ENCODE data around the gene PLPP4. TPM values are rescaled to one million over a fixed set of nuclear protein-coding genes. Genes with fewer than 3 reads are reported as not detected.

PLPP4 gene
- total RNA-seq, 1 experiment from 2014 or later: not detected

GRCh38 chr10:120511165-120511564, 54.1 kb downstream of the PLPP4 start:
- H3K4me3 ChIP-seq (replicated peaks in 1 of 2; ENCODE audit: low read depth in 1 of 2, low read length in 2 of 2): no peak overlapping the region
- ChIA-PET CTCF (no interaction called here), RAD21 (ENCODE audit: low non-redundant PET in 1 of 2, low total read pairs in 2 of 2, uncharacterized antibody in 2 of 2, unreplicated experiment in 2 of 2) (no interaction called here), POLR2A (no interaction called here)
- no peak overlapping the region for H3K27ac ChIP-seq (ENCODE audit: low read depth, low read length)
- no peaks in the 10 kb centered on the region for H3K9me2 ChIP-seq (ENCODE audit: insufficient read depth)
- ATAC-seq: no peak; the same call in 1 of the 2 replicates
- no peak overlapping the region for H3K9ac ChIP-seq (ENCODE audit: low read length)
- H3K9me3 ChIP-seq (ENCODE audit: control insufficient read depth in 1 of 2, insufficient read depth in 1 of 2, low read depth in 1 of 2, low read length in 2 of 2): no peaks in the 10 kb centered on the region
- H2AFZ ChIP-seq (ENCODE audit: low read depth, low read length, poor library complexity, severe bottlenecking): no peak overlapping the region
- BruUV-seq (replicated peaks): no TSS peak
- H3K79me2 ChIP-seq (ENCODE audit: insufficient read depth, low read length): no peaks in the 10 kb centered on the region
- no peak for TF ChIP-seq EZH2 (IDR thresholded peaks at IDR 0.05)
- TF ChIP-seq ELF1 (IDR thresholded peaks at IDR 0.05; ENCODE audit: borderline replicate concordance, low read depth): no peak
- no peak for TF ChIP-seq SRF (IDR thresholded peaks at IDR 0.05; ENCODE audit: low read depth)
- TF ChIP-seq, protein P1, sequence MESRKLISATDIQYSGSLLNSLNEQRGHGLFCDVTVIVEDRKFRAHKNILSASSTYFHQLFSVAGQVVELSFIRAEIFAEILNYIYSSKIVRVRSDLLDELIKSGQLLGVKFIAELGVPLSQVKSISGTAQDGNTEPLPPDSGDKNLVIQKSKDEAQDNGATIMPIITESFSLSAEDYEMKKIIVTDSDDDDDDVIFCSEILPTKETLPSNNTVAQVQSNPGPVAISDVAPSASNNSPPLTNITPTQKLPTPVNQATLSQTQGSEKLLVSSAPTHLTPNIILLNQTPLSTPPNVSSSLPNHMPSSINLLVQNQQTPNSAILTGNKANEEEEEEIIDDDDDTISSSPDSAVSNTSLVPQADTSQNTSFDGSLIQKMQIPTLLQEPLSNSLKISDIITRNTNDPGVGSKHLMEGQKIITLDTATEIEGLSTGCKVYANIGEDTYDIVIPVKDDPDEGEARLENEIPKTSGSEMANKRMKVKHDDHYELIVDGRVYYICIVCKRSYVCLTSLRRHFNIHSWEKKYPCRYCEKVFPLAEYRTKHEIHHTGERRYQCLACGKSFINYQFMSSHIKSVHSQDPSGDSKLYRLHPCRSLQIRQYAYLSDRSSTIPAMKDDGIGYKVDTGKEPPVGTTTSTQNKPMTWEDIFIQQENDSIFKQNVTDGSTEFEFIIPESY (IDR thresholded peaks at IDR 0.05; ENCODE audit: extremely low read depth, insufficient replicate concordance, low read length): no peak
- TF ChIP-seq EZH2phosphoT487 (IDR thresholded peaks at IDR 0.05; ENCODE audit: borderline replicate concordance): no peak
- TF ChIP-seq CTCF (IDR thresholded peaks at IDR 0.05 in 2 of 3, conservative IDR thresholded peaks at IDR 0.05 in 1 of 3; ENCODE audit: borderline replicate concordance in 1 of 3, insufficient read depth in 1 of 3, low read depth in 2 of 3, low read length in 2 of 3): no peak
- TF ChIP-seq, protein P2, sequence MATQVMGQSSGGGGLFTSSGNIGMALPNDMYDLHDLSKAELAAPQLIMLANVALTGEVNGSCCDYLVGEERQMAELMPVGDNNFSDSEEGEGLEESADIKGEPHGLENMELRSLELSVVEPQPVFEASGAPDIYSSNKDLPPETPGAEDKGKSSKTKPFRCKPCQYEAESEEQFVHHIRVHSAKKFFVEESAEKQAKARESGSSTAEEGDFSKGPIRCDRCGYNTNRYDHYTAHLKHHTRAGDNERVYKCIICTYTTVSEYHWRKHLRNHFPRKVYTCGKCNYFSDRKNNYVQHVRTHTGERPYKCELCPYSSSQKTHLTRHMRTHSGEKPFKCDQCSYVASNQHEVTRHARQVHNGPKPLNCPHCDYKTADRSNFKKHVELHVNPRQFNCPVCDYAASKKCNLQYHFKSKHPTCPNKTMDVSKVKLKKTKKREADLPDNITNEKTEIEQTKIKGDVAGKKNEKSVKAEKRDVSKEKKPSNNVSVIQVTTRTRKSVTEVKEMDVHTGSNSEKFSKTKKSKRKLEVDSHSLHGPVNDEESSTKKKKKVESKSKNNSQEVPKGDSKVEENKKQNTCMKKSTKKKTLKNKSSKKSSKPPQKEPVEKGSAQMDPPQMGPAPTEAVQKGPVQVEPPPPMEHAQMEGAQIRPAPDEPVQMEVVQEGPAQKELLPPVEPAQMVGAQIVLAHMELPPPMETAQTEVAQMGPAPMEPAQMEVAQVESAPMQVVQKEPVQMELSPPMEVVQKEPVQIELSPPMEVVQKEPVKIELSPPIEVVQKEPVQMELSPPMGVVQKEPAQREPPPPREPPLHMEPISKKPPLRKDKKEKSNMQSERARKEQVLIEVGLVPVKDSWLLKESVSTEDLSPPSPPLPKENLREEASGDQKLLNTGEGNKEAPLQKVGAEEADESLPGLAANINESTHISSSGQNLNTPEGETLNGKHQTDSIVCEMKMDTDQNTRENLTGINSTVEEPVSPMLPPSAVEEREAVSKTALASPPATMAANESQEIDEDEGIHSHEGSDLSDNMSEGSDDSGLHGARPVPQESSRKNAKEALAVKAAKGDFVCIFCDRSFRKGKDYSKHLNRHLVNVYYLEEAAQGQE (IDR thresholded peaks at IDR 0.05; ENCODE audit: low read depth): no peak
- no peak for TF ChIP-seq CEBPB (IDR thresholded peaks at IDR 0.05; ENCODE audit: low read depth)
- intact Hi-C loops (cut with micrococcal nuclease): no loop called here
- no peaks in the 10 kb centered on the region for H4K20me1 ChIP-seq (ENCODE audit: insufficient read depth)
- H3K36me3 ChIP-seq (ENCODE audit: control insufficient read depth in 1 of 2, insufficient read depth in 2 of 2, low read length in 2 of 2): no peaks in the 10 kb centered on the region
- peaks cover 0 to 18% of the 10 kb centered on the region in 2 experiments; a peak in 2 of 4 replicates for H3K4me1 ChIP-seq (ENCODE audit: control insufficient read depth in 1 of 2, insufficient read depth in 2 of 2, low read length in 2 of 2)
- no peak overlapping the region for H3K4me2 ChIP-seq (ENCODE audit: low read length)
- peaks cover 6% of the 10 kb centered on the region; the same call in 1 of the 2 replicates for H3K27me3 ChIP-seq (ENCODE audit: insufficient read depth, low read length)
- no peak for DNase-seq (ENCODE audit: low read depth, low spot score)
